ENCODE results near the gene OR52N1. TPM values are rescaled to one million over a fixed set of nuclear protein-coding genes. Genes with fewer than 3 reads are reported as not detected.

The OR52N1 gene
- not detected for polyA plus RNA-seq (2013, experiment 1 of 2)
- polyA plus RNA-seq (2013, experiment 2 of 2), result not detected

DNA sequence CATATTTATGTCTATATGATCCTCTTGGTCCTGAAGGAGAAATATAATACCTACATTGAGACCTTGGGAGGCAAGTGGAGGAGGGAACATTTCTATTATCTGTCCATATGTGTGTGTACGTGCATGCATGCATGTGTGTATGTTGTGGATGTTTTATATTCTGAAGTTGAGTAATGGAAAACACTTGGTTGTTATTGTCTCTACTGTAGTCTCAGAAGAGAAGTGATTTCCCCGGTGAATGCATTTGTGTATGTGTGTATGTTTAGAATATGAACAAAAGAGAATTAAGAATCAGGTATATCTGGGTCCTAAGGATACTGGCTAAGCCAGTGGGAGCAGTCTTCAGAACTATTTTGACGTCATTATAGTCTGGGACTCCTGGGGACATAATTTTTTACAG is at the start of gene OR52N1:
Gene OR52N1, minus strand, starts transcription at position 101 of the 400 bp plus-strand sequence. CDS start 2,449 bp downstream, outside the sequence.
- H3K27me3 ChIP-seq (ENCODE audit: insufficient read depth, low read length), result no peaks in the 10 kb centered on the region
- no peaks in the 10 kb centered on the region for H3K9me3 ChIP-seq (ENCODE audit: insufficient read depth, low read depth, low read length)
- no peaks in the 10 kb centered on the region for H3K36me3 ChIP-seq (ENCODE audit: insufficient read depth, low read length)
- no peak within 1 kb of the TSS for H3K27ac ChIP-seq (ENCODE audit: low read depth, low read length)
- no peaks in the 10 kb centered on the region for H3K4me1 ChIP-seq (ENCODE audit: insufficient read depth, low read length)
- H3K9ac ChIP-seq (ENCODE audit: low read depth, low read length), result no peak within 1 kb of the TSS
- no peak within 1 kb of the TSS for H3K4me3 ChIP-seq (ENCODE audit: low read length)
- 88% methylated on average over 3 of the region's 3 CpGs for WGBS

DNA sequence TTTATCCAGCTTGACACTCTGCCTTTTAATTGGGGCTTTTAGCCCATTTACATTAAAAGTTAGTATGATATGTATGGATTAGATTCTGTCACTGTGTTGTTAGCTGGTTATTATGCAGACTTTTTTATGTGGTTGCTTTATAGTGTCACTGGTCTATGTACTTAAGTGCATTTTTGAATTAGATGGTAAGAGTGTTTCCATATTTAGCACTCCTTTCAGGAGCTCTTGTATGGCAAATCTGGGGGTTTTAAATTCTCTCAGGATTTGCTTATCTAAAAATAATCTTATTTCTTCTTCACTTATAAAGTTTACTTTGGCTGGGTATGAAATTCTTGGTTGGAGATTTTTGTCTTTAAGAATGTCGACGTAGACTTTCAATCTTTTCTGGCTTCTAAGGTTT is 46.6 kb upstream of the OR52N1 start:
- Histone ChIP-seq H3K36me3 (ENCODE audit: insufficient read depth, low read length) (no peaks in the 10 kb centered on the region), H3K4me1 (ENCODE audit: insufficient read depth, low read length) (no peaks in the 10 kb centered on the region), H3K27ac (ENCODE audit: low read depth, low read length) (no peak overlapping the region), H3K9ac (ENCODE audit: low read depth, low read length) (no peak overlapping the region), H3K4me3 (ENCODE audit: low read length) (no peak overlapping the region), H3K27me3 (ENCODE audit: insufficient read depth, low read length) (no peaks in the 10 kb centered on the region), H3K9me3 (ENCODE audit: insufficient read depth, low read depth, low read length) (no peaks in the 10 kb centered on the region)
- WGBS, result 96% methylated on average over 2 of the region's 2 CpGs

DNA sequence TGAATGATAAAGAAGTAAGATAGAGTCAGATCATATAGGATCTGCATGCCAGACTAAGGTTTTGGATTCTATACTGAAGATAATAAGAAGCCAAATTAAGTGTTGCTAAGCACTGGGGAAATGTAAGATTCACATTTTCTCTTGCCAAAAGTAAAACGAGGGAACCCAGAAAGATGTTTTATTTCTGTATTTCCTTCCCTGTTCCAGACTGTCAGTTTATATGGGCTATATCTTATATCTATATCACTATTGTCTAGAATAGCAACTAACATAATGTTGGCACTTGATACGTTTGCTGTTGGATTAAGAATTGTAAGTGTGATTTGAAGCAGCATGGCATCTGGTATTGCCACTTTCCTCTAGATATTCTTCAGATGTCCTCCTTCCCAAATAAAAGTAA is 42.4 kb upstream of the OR52N1 start:
- Histone ChIP-seq H3K4me3 (ENCODE audit: low read length) (no peak overlapping the region), H3K36me3 (ENCODE audit: insufficient read depth, low read length) (no peaks in the 10 kb centered on the region), H3K27ac (ENCODE audit: low read depth, low read length) (no peak overlapping the region), H3K9me3 (ENCODE audit: insufficient read depth, low read depth, low read length) (no peaks in the 10 kb centered on the region), H3K9ac (ENCODE audit: low read depth, low read length) (no peak overlapping the region), H3K4me1 (ENCODE audit: insufficient read depth, low read length) (peaks cover 8% of the 10 kb centered on the region), H3K27me3 (ENCODE audit: insufficient read depth, low read length) (no peaks in the 10 kb centered on the region)
- WGBS, result no CpG with 5 or more reads among the region's 2 CpGs

DNA sequence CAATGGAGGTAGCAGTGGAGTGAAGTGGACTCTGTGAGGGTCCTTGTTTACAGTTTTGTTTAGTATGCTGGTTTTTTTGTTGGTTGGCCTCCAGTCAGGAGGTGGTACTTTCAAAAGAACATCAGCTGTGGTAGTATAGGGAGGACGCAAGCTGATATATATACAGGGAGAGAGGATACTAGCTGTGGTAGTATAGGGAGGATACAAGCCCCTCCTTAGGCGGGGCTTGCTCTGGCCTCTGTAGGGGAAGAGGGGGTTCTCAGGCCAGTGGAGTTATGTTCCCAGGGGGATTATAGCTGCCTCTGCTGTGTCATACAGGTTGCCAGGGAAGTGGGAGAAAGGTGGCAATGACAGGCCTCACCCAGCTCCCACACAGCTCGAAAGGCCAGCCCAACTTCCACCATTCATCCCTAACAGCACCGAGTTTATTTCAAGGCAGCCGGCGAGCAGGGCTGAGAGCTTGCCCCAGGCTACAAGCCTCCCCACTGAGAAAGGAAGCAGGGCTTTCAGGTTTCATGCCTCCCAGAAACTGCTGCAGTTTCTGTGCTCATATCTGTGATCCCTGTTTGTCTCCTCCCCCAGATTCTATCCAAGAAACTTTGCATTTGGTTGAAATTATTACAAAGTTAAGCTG is 40.2 kb upstream of the OR52N1 start:
- Histone ChIP-seq H3K4me3 (ENCODE audit: low read length) (no peak overlapping the region), H3K36me3 (ENCODE audit: insufficient read depth, low read length) (no peaks in the 10 kb centered on the region), H3K9me3 (ENCODE audit: insufficient read depth, low read depth, low read length) (0 out of 2 replicates have a peak, but pooled peaks cover 2% of the 10 kb centered on the region), H3K27me3 (ENCODE audit: insufficient read depth, low read length) (no peaks in the 10 kb centered on the region), H3K9ac (ENCODE audit: low read depth, low read length) (no peak overlapping the region), H3K4me1 (ENCODE audit: insufficient read depth, low read length) (peaks cover 8% of the 10 kb centered on the region), H3K27ac (ENCODE audit: low read depth, low read length) (peak overlapping the region; percentile 40; the same call in 1 of the 2 replicates)
- 49% methylated on average over 6 of the region's 6 CpGs for WGBS

DNA sequence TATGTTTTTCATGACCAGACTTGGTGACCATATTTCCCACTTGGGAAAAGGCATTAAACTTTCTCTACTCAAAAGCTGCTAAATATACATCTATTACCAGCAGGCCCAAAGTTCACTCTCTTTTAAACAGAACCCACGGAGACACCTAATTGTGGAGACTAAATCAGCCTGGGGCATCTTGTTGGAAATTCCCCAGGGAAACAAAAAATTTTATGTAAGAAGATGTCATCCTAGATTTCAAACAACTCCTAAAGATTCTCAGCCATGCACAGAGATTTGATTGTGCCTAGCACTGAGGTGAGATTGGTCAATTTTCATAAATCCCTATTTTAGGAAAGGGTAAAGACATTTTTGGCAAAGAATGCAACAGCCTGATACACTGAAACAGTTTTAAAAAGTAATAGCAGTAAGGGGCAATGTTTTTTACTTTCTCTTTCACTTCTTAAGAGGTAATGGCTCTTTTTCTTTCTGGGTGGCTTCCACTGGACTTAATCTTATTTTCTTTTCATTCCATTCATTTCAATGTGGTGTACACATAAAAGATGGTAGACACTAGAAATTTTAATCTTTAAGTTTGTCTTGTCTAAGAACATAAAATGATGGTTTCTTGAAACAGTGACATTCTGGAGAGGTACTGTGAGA is 27.3 kb upstream of the OR52N1 start:
- Histone ChIP-seq H3K36me3 (ENCODE audit: insufficient read depth, low read length) (no peaks in the 10 kb centered on the region), H3K9ac (ENCODE audit: low read depth, low read length) (no peak overlapping the region), H3K27me3 (ENCODE audit: insufficient read depth, low read length) (no peaks in the 10 kb centered on the region), H3K27ac (ENCODE audit: low read depth, low read length) (no peak overlapping the region), H3K4me1 (ENCODE audit: insufficient read depth, low read length) (peaks cover 7% of the 10 kb centered on the region; the same call in 1 of the 2 replicates), H3K4me3 (ENCODE audit: low read length) (no peak overlapping the region), H3K9me3 (ENCODE audit: insufficient read depth, low read depth, low read length) (no peaks in the 10 kb centered on the region)
- 75% methylated on average over 1 of the region's 1 CpG for WGBS

DNA sequence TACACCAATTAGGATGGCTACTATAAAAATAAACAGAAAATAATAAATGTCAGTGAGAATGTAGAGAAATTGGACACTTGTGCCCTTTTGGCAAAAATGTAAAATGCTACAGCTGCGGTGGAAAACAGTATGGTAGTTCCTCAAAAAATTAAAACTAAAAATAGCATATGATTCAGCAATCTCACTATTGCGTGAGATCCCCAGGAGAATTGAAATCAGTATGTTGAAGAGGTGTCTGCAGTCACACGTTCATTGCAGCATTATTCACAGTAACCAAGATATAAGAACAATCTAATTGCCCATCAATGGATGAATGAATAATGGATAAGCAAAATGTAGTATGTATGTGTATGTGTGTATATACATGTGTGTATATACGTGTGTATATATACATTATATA is 24.5 kb upstream of the OR52N1 start:
- WGBS, result 100% methylated on average over 3 of the region's 4 CpGs
- H3K27ac ChIP-seq (ENCODE audit: low read depth, low read length), result no peak overlapping the region

DNA sequence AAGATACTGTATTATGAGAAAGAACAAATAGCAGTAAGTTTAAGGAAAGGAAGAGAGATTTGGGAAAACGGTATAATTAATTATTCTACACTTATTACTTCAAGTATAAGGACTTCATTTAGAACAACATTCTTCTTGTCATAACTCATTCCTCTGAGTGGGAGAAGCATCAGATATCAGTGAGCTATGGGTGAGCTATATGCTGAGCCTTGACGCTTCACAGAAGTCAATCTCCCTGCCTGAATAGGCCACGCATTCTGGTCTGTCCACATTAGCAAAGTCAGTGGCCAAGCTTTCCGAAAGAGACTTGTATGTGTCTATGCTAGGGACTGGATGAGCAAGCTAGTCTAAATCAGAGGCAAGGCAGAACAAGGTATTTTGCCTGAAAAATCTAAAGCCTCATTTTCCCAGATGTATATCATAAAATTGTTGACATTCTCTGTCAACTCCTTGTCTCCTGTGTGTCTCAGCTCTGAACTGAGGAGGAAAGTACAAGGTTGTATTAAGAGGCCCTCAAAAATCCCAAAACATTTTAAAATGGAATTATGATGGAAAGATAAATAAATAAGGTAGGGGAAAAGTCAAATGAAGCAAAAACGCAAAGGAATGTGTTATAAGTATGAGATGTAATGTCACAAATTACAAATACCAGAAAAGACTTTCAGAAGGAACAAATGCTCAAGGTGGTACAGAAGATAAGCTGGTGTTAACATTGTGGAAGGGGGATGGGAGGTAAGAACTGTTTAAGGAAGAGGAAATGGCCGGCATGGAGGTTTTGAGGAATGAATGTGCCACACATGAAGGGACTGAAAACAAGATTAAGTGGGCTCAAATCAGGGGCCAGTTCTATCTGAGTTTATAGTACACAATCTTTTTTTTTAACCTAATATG is 19.1 kb upstream of the OR52N1 start:
- Histone ChIP-seq H3K9ac (ENCODE audit: low read depth, low read length) (no peak overlapping the region), H3K27me3 (ENCODE audit: insufficient read depth, low read length) (no peaks in the 10 kb centered on the region), H3K4me1 (ENCODE audit: insufficient read depth, low read length) (peaks cover 11% of the 10 kb centered on the region; the same call in 1 of the 2 replicates), H3K27ac (ENCODE audit: low read depth, low read length) (no peak overlapping the region), H3K4me3 (ENCODE audit: low read length) (no peak overlapping the region), H3K9me3 (ENCODE audit: insufficient read depth, low read depth, low read length) (no peaks in the 10 kb centered on the region), H3K36me3 (ENCODE audit: insufficient read depth, low read length) (no peaks in the 10 kb centered on the region)
- WGBS, result 90% methylated on average over 4 of the region's 6 CpGs

More for the DNA sequence above, 24.5 kb upstream of the OR52N1 start:
- no peaks in the 10 kb centered on the region for H3K27me3 ChIP-seq (ENCODE audit: insufficient read depth, low read length)
- H3K4me1 ChIP-seq (ENCODE audit: insufficient read depth, low read length), result peaks cover 8% of the 10 kb centered on the region; the same call in 1 of the 2 replicates
- no peaks in the 10 kb centered on the region for H3K36me3 ChIP-seq (ENCODE audit: insufficient read depth, low read length)
- no peak overlapping the region for H3K4me3 ChIP-seq (ENCODE audit: low read length)
- H3K9ac ChIP-seq (ENCODE audit: low read depth, low read length), result no peak overlapping the region
- no peaks in the 10 kb centered on the region for H3K9me3 ChIP-seq (ENCODE audit: insufficient read depth, low read depth, low read length)

DNA sequence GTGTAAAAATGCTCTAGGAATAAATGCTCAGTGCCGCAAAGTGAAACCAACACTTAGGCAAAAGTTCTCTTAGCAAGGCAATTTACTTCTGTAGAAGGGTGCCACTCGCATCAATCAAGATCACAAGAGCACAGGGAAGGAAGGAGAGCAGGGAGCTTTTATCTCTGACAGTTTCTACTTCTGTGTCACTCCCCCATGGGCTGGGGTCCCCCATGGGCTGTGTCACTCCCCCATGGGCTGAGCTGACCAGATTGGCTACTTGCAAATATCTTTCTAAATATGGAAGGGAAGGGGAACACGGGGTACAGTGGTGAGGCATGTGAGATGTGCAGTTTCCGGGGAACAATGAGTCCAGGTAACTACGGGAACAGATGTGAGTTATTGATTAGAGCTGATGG is 18.1 kb upstream of the OR52N1 start:
- no peaks in the 10 kb centered on the region for H3K9me3 ChIP-seq (ENCODE audit: insufficient read depth, low read depth, low read length)
- no peak overlapping the region for H3K9ac ChIP-seq (ENCODE audit: low read depth, low read length)
- H3K4me3 ChIP-seq (ENCODE audit: low read length), result peak overlapping the region; percentile 45
- H3K27me3 ChIP-seq (ENCODE audit: insufficient read depth, low read length), result no peaks in the 10 kb centered on the region
- no peaks in the 10 kb centered on the region for H3K36me3 ChIP-seq (ENCODE audit: insufficient read depth, low read length)
- 94% methylated on average over 5 of the region's 5 CpGs for WGBS
- no peak overlapping the region for H3K27ac ChIP-seq (ENCODE audit: low read depth, low read length)
- peaks cover 11% of the 10 kb centered on the region; the same call in 1 of the 2 replicates for H3K4me1 ChIP-seq (ENCODE audit: insufficient read depth, low read length)

DNA sequence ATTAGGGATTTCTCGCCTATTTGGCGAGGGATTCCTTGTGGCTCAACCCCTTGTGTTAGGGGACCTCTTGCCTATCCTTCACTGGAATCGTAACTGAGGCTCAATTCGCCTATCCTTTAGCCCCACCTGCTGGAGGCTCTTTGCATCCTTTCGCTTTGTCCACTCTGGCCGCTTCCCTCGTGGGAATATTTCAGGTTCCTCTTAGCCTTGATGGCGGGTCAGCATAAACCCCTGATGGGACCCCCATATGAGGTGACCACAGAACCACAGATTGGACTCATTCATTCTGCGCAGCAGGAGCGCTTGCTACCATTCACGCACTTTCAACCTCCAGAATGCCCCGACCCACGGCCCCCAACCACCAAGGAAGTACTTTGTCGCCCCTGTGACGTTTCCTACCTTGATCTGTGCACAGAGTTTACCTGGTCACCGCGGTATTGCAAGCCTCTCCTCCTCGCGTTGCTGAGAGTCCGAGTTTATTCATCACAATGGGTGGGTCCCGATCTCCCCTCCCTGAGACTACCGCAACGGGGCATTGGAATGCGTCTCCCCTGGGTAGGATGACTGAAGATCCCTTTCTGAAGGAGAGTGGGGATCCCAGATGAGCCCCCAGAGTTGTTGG is 17.5 kb upstream of the OR52N1 start, which contains the start of gene OR52N2:
Gene OR52N2, plus strand, starts transcription at position 425 of the 622 bp plus-strand sequence. CDS start 11,412 bp downstream, outside the sequence.
- H3K27ac ChIP-seq (ENCODE audit: low read depth, low read length), result no peak within 1 kb of the TSS
- H3K4me3 ChIP-seq (ENCODE audit: low read length), result peak within 1 kb of the TSS; percentile 45
- peaks cover 7% of the 10 kb centered on the region; the same call in 1 of the 2 replicates for H3K4me1 ChIP-seq (ENCODE audit: insufficient read depth, low read length)
- 0 out of 2 replicates have a peak within 1 kb of the TSS, but pooled peaks have one; percentile 2 for H3K9ac ChIP-seq (ENCODE audit: low read depth, low read length)
- H3K27me3 ChIP-seq (ENCODE audit: insufficient read depth, low read length), result no peaks in the 10 kb centered on the region
- H3K36me3 ChIP-seq (ENCODE audit: insufficient read depth, low read length), result no peaks in the 10 kb centered on the region
- 64% methylated on average over 24 of the region's 24 CpGs for whole genome bisulfite sequencing
- H3K9me3 ChIP-seq (ENCODE audit: insufficient read depth, low read depth, low read length), result peaks cover 2% of the 10 kb centered on the region; the same call in 1 of the 2 replicates

DNA sequence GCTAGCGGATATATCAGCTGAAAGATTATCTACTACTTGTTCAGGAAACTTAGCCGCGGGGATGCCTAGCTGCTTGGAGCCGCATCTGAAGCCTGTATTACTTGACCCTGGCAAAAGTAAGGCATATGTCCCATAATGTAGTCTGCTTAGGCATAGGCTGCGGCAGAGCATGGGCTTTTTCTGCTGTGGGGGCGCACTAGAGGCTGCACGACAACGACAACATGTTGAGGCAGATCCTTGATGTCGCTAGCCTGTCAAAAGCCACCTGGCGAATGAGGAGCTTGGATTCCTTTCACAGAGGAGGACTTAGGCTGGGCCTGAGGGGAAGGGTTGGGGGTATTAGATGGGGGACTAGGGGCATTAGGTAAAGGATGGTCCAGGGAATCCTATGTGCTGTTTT is 16.5 kb upstream of the OR52N1 start:
- 0 out of 2 replicates have a peak, but pooled peaks cover 4% of the 10 kb centered on the region for H3K4me1 ChIP-seq (ENCODE audit: insufficient read depth, low read length)
- no peak overlapping the region for H3K9ac ChIP-seq (ENCODE audit: low read depth, low read length)
- H3K4me3 ChIP-seq (ENCODE audit: low read length), result no peak overlapping the region
- no peaks in the 10 kb centered on the region for H3K27me3 ChIP-seq (ENCODE audit: insufficient read depth, low read length)
- peaks cover 10% of the 10 kb centered on the region for H3K9me3 ChIP-seq (ENCODE audit: insufficient read depth, low read depth, low read length)
- no peak overlapping the region for H3K27ac ChIP-seq (ENCODE audit: low read depth, low read length)
- 79% methylated on average over 10 of the region's 10 CpGs for WGBS
- no peaks in the 10 kb centered on the region for H3K36me3 ChIP-seq (ENCODE audit: insufficient read depth, low read length)

Data from HUES64 (cell line).